Skin of body (tissue), 2 donors: Measurements from ENCODE around the gene MTR. TPM values are rescaled to one million over a fixed set of nuclear protein-coding genes. Genes with fewer than 3 reads are reported as not detected.

Experiments
- DNase-seq: peaks from one replicate; lab custom pipeline; 2025; lab: John Stamatoyannopoulos, UW
- total RNA-seq: library from RNA; depleted of rRNA; stranded (reverse); fragments of >200 nt; gene quantifications from one replicate; pipeline ENCODE4 v1.2.3, GENCODE V29; 2014

The MTR gene
- total RNA-seq, 1 donor from 2014 or later = 27.9 TPM

GRCh38 chr1:236862615-236863211, 67.6 kb downstream of the MTR start:
- no peak for DNase-seq

- no peak for DNase-seq
These were observed 69.1 kb downstream of the MTR start for GRCh38 chr1:236864211-236864610.

GRCh38 chr1:236864996-236865817, 70.1 kb downstream of the MTR start:
- no peak for DNase-seq

- no peak for DNase-seq
These were observed 70.7 kb downstream of the MTR start for GRCh38 chr1:236865818-236866155.

GRCh38 chr1:236868625-236869467, 73.8 kb downstream of the MTR start:
- DNase-seq = no peak

GRCh38 chr1:236869911-236870310, 74.8 kb downstream of the MTR start:
- no peak for DNase-seq

- DNase-seq = no peak
These were observed 75.6 kb downstream of the MTR start for GRCh38 chr1:236870721-236871120.

GRCh38 chr1:236872075-236872666, 77.1 kb downstream of the MTR start:
- DNase-seq = no peak

GRCh38 chr1:236875975-236876374, 80.9 kb downstream of the MTR start:
- no peak for DNase-seq

- DNase-seq = no peak
These were observed 82.6 kb downstream of the MTR start for GRCh38 chr1:236877661-236878060.

GRCh38 chr1:236880209-236880608, 85.1 kb downstream of the MTR start:
- DNase-seq = no peak

GRCh38 chr1:236882678-236883077, 87.6 kb downstream of the MTR start:
- no peak for DNase-seq

GRCh38 chr1:236886199-236886598, 91.1 kb downstream of the MTR start:
- no peak for DNase-seq

GRCh38 chr1:236887081-236887480, 92.0 kb downstream of the MTR start:
- no peak for DNase-seq

- DNase-seq = no peak
These were observed 93.0 kb downstream of the MTR start for GRCh38 chr1:236888126-236888525.

GRCh38 chr1:236888903-236889302, 93.8 kb downstream of the MTR start:
- no peak for DNase-seq

GRCh38 chr1:236890152-236891056, 95.3 kb downstream of the MTR start:
- DNase-seq = no peak

GRCh38 chr1:236893626-236894545, 98.8 kb downstream of the MTR start:
- no peak for DNase-seq

GRCh38 chr1:236895665-236896387, 100.7 kb downstream of the MTR start:
- DNase-seq = no peak
